Ishikawa (cell line): ENCODE data around the gene ST6GALNAC1.

Experiments used
- MAX ChIP-seq: IDR thresholded peaks from 2 replicates; pipeline ENCODE4 v1.6.1; 2012
- REST ChIP-seq: IDR thresholded peaks from 2 replicates; pipeline ENCODE4 v1.6.1; 2012; ENCODE audit warnings: low read depth, mild to moderate bottlenecking
- TCF12 ChIP-seq: IDR thresholded peaks from 2 replicates; pipeline ENCODE4 v1.6.1; 2012; ENCODE audit warnings: low read depth
- TEAD4 ChIP-seq: IDR thresholded peaks from 2 replicates; pipeline ENCODE4 v1.6.1; 2012

- TF ChIP-seq MAX (no peak), TCF12 (no peak), REST (no peak), TEAD4 (no peak)
Observed at GRCh38 chr17:76689859-76690258, 46.3 kb upstream of the ST6GALNAC1 start.
